ENCODE results near the gene MSANTD3.

GRCh38 chr9:100396769-100397168 is 30.2 kb upstream of the MSANTD3 start:
- TF ChIP-seq CTCF (IDR thresholded peaks at IDR 0.05) (no peak), NFATC4 (CRISPR knock-in tag; IDR thresholded peaks at IDR 0.05) (no peak), ETV6 (CRISPR knock-in tag; IDR thresholded peaks at IDR 0.05) (no peak), SP1 (CRISPR knock-in tag; conservative IDR thresholded peaks at IDR 0.05) (no peak), PRDM15 (CRISPR knock-in tag; IDR thresholded peaks at IDR 0.05) (no peak), CBFB (CRISPR knock-in tag; IDR thresholded peaks at IDR 0.05; ENCODE audit: low read depth) (no peak), HMGA2 (CRISPR knock-in tag; IDR thresholded peaks at IDR 0.05) (no peak), SMAD4 (CRISPR knock-in tag; IDR thresholded peaks at IDR 0.05) (no peak), ZNF281 (CRISPR knock-in tag; IDR thresholded peaks at IDR 0.05) (no peak), GABPB1 (CRISPR knock-in tag; IDR thresholded peaks at IDR 0.05) (no peak), TEAD4 (CRISPR knock-in tag; IDR thresholded peaks at IDR 0.05) (no peak), IRF2 (CRISPR knock-in tag; IDR thresholded peaks at IDR 0.05; ENCODE audit: borderline replicate concordance, low read depth) (no peak)
